Trophoblast cell (in vitro differentiated cells and primary cell): ENCODE data around the gene CCDC198. TPM values are rescaled to one million over a fixed set of nuclear protein-coding genes. Genes with fewer than 3 reads are reported as not detected.

Experiments used
- DNase-seq, 2 donors: peaks; one replicate each; pipeline ENCODE4 v3.0.0-alpha.2; 2016
- H2AFZ ChIP-seq: 2 replicates; pipeline ENCODE4 v1.6.1; 2013; ENCODE audit warnings: low read length, moderate library complexity, mild to moderate bottlenecking; ENCODE audit not compliant: insufficient read depth, poor library complexity
- H2AK5ac ChIP-seq: 2 replicates; pipeline ENCODE4 v1.6.1; 2013; ENCODE audit warnings: mild to moderate bottlenecking, low read length
- H2BK120ac ChIP-seq: 2 replicates; pipeline ENCODE4 v1.6.1; 2013; ENCODE audit warnings: low read length, mild to moderate bottlenecking, moderate library complexity; ENCODE audit not compliant: insufficient read depth, poor library complexity
- H2BK12ac ChIP-seq: 2 replicates; pipeline ENCODE4 v1.6.1; 2013; ENCODE audit warnings: mild to moderate bottlenecking, low read length, moderate library complexity
- H2BK5ac ChIP-seq: 2 replicates; pipeline ENCODE4 v1.6.1; 2013; ENCODE audit warnings: low read length, low read depth, moderate library complexity, mild to moderate bottlenecking; ENCODE audit not compliant: poor library complexity
- H3K14ac ChIP-seq: 2 replicates; pipeline ENCODE4 v1.6.1; 2013; ENCODE audit warnings: mild to moderate bottlenecking, low read length
- H3K18ac ChIP-seq: 2 replicates; pipeline ENCODE4 v1.6.1; 2013; ENCODE audit warnings: mild to moderate bottlenecking, low read length
- H3K23ac ChIP-seq: 2 replicates; pipeline ENCODE4 v1.6.1; 2013; ENCODE audit warnings: low read length
- H3K27ac ChIP-seq: 2 replicates; pipeline ENCODE4 v1.5.1; 2013; ENCODE audit warnings: low read depth, mild to moderate bottlenecking, inconsistent platforms, low read length, moderate library complexity
- H3K27me3 ChIP-seq: 2 replicates; pipeline ENCODE4 v1.6.1; 2013; ENCODE audit warnings: inconsistent platforms, mild to moderate bottlenecking, low read length, moderate library complexity; ENCODE audit not compliant: insufficient read depth
- H3K36me3 ChIP-seq, 2 experiments: 1 replicate in 1 of 2; 2 replicates in 1 of 2; pipeline ENCODE4 v1.6.1; 2013; ENCODE audit warnings: low read length in 2 of 2, mild to moderate bottlenecking in 2 of 2, moderate library complexity in 1 of 2; ENCODE audit not compliant: insufficient read depth in 2 of 2, control insufficient read depth in 1 of 2
- H3K4ac ChIP-seq: 2 replicates; pipeline ENCODE4 v1.6.1; 2013; ENCODE audit warnings: low read depth, mild to moderate bottlenecking, low read length, moderate library complexity
- H3K4me1 ChIP-seq, 2 experiments: 1 replicate in 1 of 2; 2 replicates in 1 of 2; pipeline ENCODE4 v1.6.1; 2013; ENCODE audit warnings: low read length in 2 of 2, mild to moderate bottlenecking in 2 of 2, moderate library complexity in 1 of 2; ENCODE audit not compliant: insufficient read depth in 2 of 2, control insufficient read depth in 1 of 2
- H3K4me2 ChIP-seq: 2 replicates; pipeline ENCODE4 v1.6.1; 2013; ENCODE audit warnings: inconsistent platforms, mild to moderate bottlenecking, low read length, moderate library complexity
- H3K4me3 ChIP-seq: 2 replicates; pipeline ENCODE4 v1.5.1; 2013; ENCODE audit warnings: mild to moderate bottlenecking, low read depth, low read length, inconsistent platforms
- H3K79me1 ChIP-seq: one replicate; pipeline ENCODE4 v1.6.1; 2013; ENCODE audit warnings: low read length
- H3K79me2 ChIP-seq: 2 replicates; pipeline ENCODE4 v1.6.1; 2013; ENCODE audit warnings: low read length, mild to moderate bottlenecking; ENCODE audit not compliant: control insufficient read depth, insufficient read depth, poor library complexity
- H3K9ac ChIP-seq: 2 replicates; pipeline ENCODE4 v1.6.1; 2013; ENCODE audit warnings: mild to moderate bottlenecking, low read length
- H3K9me3 ChIP-seq: 2 replicates; pipeline ENCODE4 v1.6.1; 2013; ENCODE audit warnings: low read depth, mild to moderate bottlenecking, control low read depth, inconsistent platforms, low read length; ENCODE audit not compliant: insufficient read depth
- H4K12ac ChIP-seq: 2 replicates; pipeline ENCODE4 v1.6.1; 2013; ENCODE audit warnings: low read depth, mild to moderate bottlenecking, low read length, moderate library complexity
- H4K8ac ChIP-seq: 2 replicates; pipeline ENCODE4 v1.6.1; 2013; ENCODE audit warnings: low read depth, mild to moderate bottlenecking, low read length, moderate library complexity
- H4K91ac ChIP-seq: one replicate; pipeline ENCODE4 v1.6.1; 2013; ENCODE audit warnings: low read depth, mild to moderate bottlenecking, low read length, moderate library complexity
- WGBS: extraction: QIAGEN DNeasy Blood & Tissue Kit; methylation state at CpG from one replicate; pipeline ENCODE4 v1.1.7; 2013; ENCODE audit warnings: missing lambda C conversion rate; ENCODE audit not compliant: insufficient read length, insufficient coverage; ENCODE audit errors: extremely low coverage; 5-methylcytosine and 5-hydroxymethylcytosine counted together
- polyA plus RNA-seq: library from polyadenylated mRNA; stranded (reverse); fragments of 200-250 nt; gene quantifications from 2 replicates; pipeline ENCODE4 v1.2.3, GENCODE V29; 2013

The CCDC198 gene, protein sequence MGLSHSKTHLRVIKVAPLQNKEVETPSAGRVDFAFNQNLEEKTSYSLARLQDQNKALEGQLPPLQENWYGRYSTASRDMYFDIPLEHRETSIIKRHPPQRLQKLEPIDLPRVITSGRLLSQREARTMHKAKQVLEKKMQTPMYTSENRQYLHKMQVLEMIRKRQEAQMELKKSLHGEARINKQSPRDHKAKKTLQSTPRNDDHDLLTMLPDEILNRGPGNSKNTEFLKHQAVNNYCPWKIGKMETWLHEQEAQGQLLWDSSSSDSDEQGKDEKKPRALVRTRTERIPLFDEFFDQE
- not detected in 2 replicates for polyA plus RNA-seq

DNA sequence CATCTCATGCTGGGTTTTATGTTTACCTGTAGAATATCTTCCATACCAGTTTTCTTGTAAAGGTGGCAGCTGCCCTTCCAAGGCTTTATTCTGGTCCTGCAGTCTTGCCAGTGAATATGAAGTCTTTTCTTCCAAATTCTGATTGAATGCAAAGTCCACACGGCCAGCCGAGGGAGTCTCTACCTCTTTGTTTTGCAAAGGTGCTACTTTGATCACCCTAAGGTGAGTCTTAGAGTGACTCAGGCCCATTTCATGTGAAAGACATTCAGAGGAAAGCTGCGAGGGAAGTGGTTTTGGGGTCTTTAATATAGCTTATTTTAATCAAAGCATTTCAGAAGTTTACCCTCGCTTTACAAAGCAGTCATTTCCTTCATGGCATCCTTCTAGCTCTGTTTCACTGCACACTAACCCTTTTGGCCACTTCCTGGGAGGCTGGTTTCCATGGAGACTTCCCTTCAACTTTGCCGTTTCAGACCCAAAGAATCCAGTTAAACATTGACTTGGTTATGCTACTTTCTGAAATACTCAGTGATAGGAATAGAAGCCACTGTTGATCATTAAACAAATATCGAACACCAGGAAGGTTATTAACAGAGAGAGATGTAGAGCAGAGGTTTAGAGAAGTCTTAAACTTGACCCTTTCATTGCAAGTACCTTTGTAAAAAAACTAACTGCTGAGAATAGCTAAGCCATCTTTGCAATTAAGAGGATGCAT lies at the start of gene CCDC198:
CCDC198 (minus strand) TSS at position 391 of the 715 bp plus-strand sequence; CDS start at position 249, 142 bp downstream.
- Histone ChIP-seq H3K27me3 (no peaks in the 10 kb centered on the region), H4K91ac (no peak within 1 kb of the TSS), H3K4me2 (no peak within 1 kb of the TSS), H3K4me1 (no peaks in the 10 kb centered on the region), H3K36me3 (no peaks in the 10 kb centered on the region), H2BK5ac (no peak within 1 kb of the TSS), H3K18ac (no peak within 1 kb of the TSS), H4K8ac (no peak within 1 kb of the TSS), H3K23ac (no peak within 1 kb of the TSS), H3K79me2 (no peaks in the 10 kb centered on the region), H2AFZ (no peak within 1 kb of the TSS), H2BK120ac (no peak within 1 kb of the TSS), H4K12ac (no peak within 1 kb of the TSS), H3K27ac (no peak within 1 kb of the TSS), H3K4me3 (no peak within 1 kb of the TSS), H3K9ac (no peak within 1 kb of the TSS), H3K14ac (no peak within 1 kb of the TSS), H2BK12ac (no peak within 1 kb of the TSS), H2AK5ac (no peak within 1 kb of the TSS), H3K9me3 (no peaks in the 10 kb centered on the region), H3K4ac (no peak within 1 kb of the TSS), H3K79me1 (no peaks in the 10 kb centered on the region)
- WGBS = no CpG with 5 or more reads among the region's 6 CpGs
- no peak for DNase-seq

DNA sequence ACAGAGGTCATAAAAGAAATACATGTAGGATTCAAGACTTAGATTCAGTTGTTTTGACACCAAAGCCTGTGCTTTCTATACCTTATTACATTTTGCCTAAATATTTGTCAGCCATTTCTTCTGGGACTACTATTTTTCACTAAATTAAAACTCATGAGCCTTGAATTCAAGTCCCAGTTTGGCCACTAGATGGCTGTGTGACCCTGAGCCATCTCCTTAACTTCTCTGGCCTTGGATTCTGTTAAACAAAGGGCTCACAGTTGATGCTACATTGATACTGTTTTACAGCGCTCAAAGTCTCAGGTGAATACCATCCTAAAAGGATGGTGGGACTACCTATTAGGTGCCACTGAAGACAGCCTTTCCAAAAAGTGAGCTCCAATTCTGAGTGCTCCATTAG lies 39.6 kb upstream of the CCDC198 start:
- no peaks in the 10 kb centered on the region for H3K79me2 ChIP-seq
- no peak overlapping the region for H3K27ac ChIP-seq
- H3K4me3 ChIP-seq = no peak overlapping the region
- no peak overlapping the region for H2BK120ac ChIP-seq
- H4K12ac ChIP-seq = no peak overlapping the region
- no peak overlapping the region for H2BK5ac ChIP-seq
- H2AK5ac ChIP-seq = no peak overlapping the region
- no peak overlapping the region for H3K18ac ChIP-seq
- no peak overlapping the region for H2AFZ ChIP-seq
- no peak overlapping the region for H3K14ac ChIP-seq
- no CpG with 5 or more reads among the region's 1 CpG for WGBS
- H4K91ac ChIP-seq = no peak overlapping the region
- no peaks in the 10 kb centered on the region for H3K4me1 ChIP-seq
- H3K36me3 ChIP-seq = no peaks in the 10 kb centered on the region
- H3K9me3 ChIP-seq = no peaks in the 10 kb centered on the region
- no peaks in the 10 kb centered on the region for H3K79me1 ChIP-seq
- H3K27me3 ChIP-seq = no peaks in the 10 kb centered on the region
- no peak overlapping the region for H3K4ac ChIP-seq
- no peak overlapping the region for H2BK12ac ChIP-seq
- H4K8ac ChIP-seq = no peak overlapping the region
- no peak overlapping the region for H3K23ac ChIP-seq
- no peak overlapping the region for H3K9ac ChIP-seq
- peak; percentile 55 to 69 for DNase-seq
- H3K4me2 ChIP-seq = no peak overlapping the region

DNA sequence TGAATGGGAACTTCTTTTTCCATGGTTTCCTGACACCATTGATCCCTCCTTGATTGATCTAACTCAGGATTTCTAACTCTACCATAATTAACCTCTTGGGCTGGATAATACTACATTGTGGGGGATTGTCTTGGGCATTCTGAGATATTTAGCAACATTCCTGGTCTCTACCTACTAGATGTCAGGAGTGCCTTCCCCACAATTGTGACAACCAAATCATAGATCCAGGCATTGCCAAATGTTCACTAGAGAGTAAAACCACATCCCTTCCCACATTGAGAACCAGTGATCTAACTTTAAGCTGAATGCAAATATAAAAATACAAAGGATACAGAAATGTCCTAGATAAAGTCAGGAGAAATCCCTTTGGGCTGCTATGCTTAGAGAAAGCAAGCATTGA lies 36.9 kb upstream of the CCDC198 start:
- no peak overlapping the region for H3K4me2 ChIP-seq
- no peaks in the 10 kb centered on the region for H3K79me1 ChIP-seq
- H2AFZ ChIP-seq = no peak overlapping the region
- DNase-seq = no peak
- no peaks in the 10 kb centered on the region for H3K27me3 ChIP-seq
- no peak overlapping the region for H2BK120ac ChIP-seq
- no peak overlapping the region for H3K4me3 ChIP-seq
- no peak overlapping the region for H3K4ac ChIP-seq
- no peaks in the 10 kb centered on the region for H3K4me1 ChIP-seq
- H3K9me3 ChIP-seq = no peaks in the 10 kb centered on the region
- H3K9ac ChIP-seq = no peak overlapping the region
- no peak overlapping the region for H3K18ac ChIP-seq
- H4K91ac ChIP-seq = no peak overlapping the region
- no peak overlapping the region for H3K23ac ChIP-seq
- H3K14ac ChIP-seq = no peak overlapping the region
- no peak overlapping the region for H2BK12ac ChIP-seq
- no peaks in the 10 kb centered on the region for H3K79me2 ChIP-seq
- no peak overlapping the region for H2AK5ac ChIP-seq
- H4K8ac ChIP-seq = no peak overlapping the region
- H3K36me3 ChIP-seq = no peaks in the 10 kb centered on the region
- no peak overlapping the region for H3K27ac ChIP-seq
- no peak overlapping the region for H2BK5ac ChIP-seq
- no peak overlapping the region for H4K12ac ChIP-seq

DNA sequence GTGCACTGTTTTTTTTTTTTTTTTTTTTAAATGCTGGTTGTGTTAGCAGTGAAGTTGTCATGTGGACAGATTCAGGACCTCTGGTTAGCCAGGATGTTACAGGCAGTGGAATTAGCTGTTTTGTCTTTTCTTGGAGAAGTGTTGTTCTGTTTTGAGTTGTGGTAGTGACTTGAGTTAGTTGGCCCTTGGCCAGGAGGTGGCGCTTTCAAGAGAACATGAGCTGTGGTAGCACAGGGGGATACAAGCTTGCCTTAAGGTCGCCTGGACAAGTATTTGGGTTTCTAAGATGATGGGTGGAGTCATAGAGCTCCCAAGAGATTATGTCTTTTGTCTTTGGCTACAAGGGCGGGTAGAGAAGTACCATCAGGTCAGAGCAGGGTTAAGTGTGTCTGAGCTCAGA lies 33.3 kb upstream of the CCDC198 start:
- Histone ChIP-seq H3K27me3 (no peaks in the 10 kb centered on the region), H3K9me3 (no peaks in the 10 kb centered on the region), H3K4me2 (no peak overlapping the region), H3K14ac (no peak overlapping the region), H4K8ac (no peak overlapping the region), H3K9ac (no peak overlapping the region), H3K36me3 (no peaks in the 10 kb centered on the region), H2AK5ac (no peak overlapping the region), H2AFZ (no peak overlapping the region), H2BK12ac (no peak overlapping the region), H3K79me2 (no peaks in the 10 kb centered on the region), H3K27ac (no peak overlapping the region), H3K23ac (no peak overlapping the region), H3K79me1 (no peaks in the 10 kb centered on the region), H2BK5ac (no peak overlapping the region), H4K91ac (no peak overlapping the region), H3K18ac (no peak overlapping the region), H4K12ac (no peak overlapping the region), H3K4ac (no peak overlapping the region), H2BK120ac (no peak overlapping the region), H3K4me3 (no peak overlapping the region), H3K4me1 (no peaks in the 10 kb centered on the region)
- no CpG with 5 or more reads among the region's 3 CpGs for WGBS
- no peak for DNase-seq
